Measurements from ENCODE around the gene CERS1.

Gene CERS1

DNA sequence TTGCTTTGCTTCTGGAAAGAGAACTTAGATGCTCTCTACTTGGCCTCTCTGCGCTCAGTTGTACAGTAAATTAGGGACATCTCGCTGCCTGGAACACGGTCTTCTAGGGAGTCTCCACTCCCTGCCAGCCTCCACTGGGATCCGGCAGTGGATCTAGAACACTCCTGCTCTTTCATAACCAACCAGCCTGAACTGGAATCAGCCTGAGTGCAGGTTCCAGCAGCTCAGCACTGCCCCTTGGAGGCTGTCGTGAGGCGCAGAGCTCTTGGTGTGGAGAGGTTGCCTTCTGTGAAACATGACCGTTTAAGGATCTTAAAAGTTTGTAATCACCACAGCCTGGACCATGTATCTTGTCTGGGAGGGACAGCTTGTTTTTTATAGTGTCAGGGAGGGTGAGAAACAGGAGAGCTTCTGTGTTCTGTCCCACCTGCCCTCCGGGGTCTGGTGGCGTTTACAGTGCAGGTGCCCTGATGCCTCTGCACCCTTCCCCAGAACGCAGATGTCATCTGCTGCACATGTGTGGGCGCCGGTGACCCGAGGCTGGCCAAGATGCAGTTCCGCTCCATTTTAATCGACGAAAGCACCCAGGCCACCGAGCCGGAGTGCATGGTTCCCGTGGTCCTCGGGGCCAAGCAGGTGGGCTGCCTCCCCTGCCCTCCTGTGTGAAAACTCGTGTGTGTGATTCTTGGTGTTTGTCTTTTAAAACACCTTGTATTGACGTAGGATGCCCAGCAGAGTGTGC lies 39.4 kb downstream of the CERS1 start:
- in situ Hi-C loops (cut with MboI; ENCODE audit: low sequenced_read_pairs, unreplicated experiment) = no loop called here
- no peak for DNase-seq (ENCODE audit: low spot score)
- TF ChIP-seq, protein P1, sequence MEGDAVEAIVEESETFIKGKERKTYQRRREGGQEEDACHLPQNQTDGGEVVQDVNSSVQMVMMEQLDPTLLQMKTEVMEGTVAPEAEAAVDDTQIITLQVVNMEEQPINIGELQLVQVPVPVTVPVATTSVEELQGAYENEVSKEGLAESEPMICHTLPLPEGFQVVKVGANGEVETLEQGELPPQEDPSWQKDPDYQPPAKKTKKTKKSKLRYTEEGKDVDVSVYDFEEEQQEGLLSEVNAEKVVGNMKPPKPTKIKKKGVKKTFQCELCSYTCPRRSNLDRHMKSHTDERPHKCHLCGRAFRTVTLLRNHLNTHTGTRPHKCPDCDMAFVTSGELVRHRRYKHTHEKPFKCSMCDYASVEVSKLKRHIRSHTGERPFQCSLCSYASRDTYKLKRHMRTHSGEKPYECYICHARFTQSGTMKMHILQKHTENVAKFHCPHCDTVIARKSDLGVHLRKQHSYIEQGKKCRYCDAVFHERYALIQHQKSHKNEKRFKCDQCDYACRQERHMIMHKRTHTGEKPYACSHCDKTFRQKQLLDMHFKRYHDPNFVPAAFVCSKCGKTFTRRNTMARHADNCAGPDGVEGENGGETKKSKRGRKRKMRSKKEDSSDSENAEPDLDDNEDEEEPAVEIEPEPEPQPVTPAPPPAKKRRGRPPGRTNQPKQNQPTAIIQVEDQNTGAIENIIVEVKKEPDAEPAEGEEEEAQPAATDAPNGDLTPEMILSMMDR (IDR thresholded peaks at IDR 0.05; ENCODE audit: borderline replicate concordance, control extremely low read depth, extremely low read depth, insufficient read depth, missing control alignments) = no peak

DNA sequence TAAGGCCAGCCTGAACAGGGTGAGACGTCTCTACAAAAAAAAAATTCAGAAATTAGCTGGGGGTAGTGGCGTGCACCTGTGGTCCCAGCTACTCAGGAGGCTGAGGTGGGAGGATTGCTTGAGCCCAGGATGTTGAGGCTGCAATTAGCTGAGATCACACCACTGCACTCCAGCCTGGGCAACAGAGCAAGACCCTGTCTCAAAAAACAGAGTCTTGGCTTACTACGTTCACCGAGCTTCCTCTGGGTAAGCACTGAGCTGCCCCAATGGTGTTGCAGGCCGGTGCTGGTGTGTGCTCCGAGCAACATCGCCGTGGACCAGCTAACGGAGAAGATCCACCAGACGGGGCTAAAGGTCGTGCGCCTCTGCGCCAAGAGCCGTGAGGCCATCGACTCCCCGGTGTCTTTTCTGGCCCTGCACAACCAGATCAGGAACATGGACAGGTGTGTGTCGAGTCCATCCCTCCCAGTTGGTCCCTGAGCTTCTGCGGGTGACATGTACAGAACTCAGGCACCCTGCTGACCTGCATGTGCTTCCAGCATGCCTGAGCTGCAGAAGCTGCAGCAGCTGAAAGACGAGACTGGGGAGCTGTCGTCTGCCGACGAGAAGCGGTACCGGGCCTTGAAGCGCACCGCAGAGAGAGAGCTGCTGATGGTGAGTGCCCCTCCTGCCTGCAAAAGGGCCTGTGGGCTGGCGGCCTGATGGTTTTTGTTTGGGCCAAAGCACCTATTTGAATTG lies 40.1 kb downstream of the CERS1 start:
- TF ChIP-seq, protein P1 (IDR thresholded peaks at IDR 0.05; ENCODE audit: borderline replicate concordance, control extremely low read depth, extremely low read depth, insufficient read depth, missing control alignments) = no peak
- in situ Hi-C loops (cut with MboI; ENCODE audit: low sequenced_read_pairs, unreplicated experiment) = no loop called here
- no peak for DNase-seq (ENCODE audit: low spot score)

DNA sequence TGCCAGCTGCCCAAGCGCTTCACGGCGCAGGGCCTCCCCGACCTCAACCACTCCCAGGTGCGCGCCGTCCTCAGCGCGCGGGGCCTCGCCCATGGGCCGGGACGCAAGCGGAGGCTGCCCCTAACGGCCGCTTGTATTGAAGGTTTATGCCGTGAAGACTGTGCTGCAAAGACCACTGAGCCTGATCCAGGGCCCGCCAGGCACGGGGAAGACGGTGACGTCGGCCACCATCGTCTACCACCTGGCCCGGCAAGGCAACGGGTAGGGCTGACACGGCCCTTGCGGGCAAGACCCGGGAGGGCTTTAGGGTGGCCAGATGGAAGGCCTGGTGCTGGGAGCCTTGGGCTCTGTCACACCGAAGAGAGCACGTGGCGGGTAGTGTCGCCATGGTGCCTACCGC lies 41.0 kb downstream of the CERS1 start:
- DNase-seq (ENCODE audit: low spot score) = no peak
- in situ Hi-C loops (cut with MboI; ENCODE audit: low sequenced_read_pairs, unreplicated experiment) = no loop called here
- TF ChIP-seq, protein P1 (IDR thresholded peaks at IDR 0.05; ENCODE audit: borderline replicate concordance, control extremely low read depth, extremely low read depth, insufficient read depth, missing control alignments) = no peak

DNA sequence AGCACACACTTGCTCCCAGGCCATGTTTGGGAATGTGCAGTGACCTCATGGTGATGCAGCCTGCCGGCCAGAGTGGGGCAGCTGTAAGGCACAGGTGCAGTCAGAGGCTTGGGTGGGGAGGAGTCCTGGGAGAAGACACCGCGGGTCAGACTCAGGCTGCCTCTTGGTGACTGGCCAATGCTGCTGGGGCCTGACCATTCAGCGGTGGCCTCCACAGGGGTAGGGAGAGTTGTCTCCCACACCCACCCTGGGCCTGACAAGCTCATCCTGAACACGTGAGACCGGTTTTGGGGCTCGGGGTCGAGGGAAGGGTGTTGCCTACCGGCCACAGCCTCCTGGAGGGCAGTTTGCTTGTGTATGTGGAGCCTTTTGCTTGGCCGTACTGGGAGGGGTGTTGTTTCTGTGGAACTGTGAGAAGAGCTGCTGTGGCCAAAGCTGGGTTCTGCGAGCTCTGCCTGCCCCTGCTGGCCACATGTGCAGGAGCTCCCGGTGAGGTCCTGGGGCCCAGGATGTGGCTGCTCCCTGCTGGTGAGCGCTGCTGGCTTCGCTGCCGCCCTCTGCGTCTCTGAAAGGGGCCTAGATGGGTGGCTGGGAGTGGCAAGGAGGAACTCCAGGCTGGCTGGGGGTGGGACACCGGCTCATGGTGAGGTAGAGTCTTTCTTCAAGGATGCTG lies 42.1 kb downstream of the CERS1 start:
- in situ Hi-C loops (cut with MboI; ENCODE audit: low sequenced_read_pairs, unreplicated experiment) = no loop called here
- no peak for DNase-seq (ENCODE audit: low spot score)
- TF ChIP-seq, protein P1 (IDR thresholded peaks at IDR 0.05; ENCODE audit: borderline replicate concordance, control extremely low read depth, extremely low read depth, insufficient read depth, missing control alignments) = no peak

DNA sequence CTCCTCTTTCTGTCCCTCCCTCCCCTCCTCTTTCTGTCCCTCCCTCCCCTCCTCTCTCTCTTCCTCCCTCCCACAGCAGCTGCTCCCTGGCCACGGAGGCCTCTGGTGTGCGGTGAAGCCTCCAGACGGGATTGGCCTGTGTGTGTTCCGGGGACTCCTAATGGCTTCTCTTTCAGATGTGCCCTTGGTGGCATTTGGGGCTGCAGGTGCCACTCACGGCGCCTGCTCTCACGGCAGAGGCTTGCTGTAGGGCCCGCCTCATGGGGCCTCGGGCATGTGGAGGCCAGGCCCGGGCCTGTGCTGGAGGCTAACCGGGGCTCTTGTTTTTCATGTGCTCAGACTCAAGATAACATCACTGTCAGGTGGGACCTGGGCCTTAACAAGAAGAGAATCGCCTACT lies 43.3 kb downstream of the CERS1 start:
- TF ChIP-seq, protein P1 (IDR thresholded peaks at IDR 0.05; ENCODE audit: borderline replicate concordance, control extremely low read depth, extremely low read depth, insufficient read depth, missing control alignments) = no peak
- DNase-seq (ENCODE audit: low spot score) = no peak
- in situ Hi-C loops (cut with MboI; ENCODE audit: low sequenced_read_pairs, unreplicated experiment) = no loop called here

DNA sequence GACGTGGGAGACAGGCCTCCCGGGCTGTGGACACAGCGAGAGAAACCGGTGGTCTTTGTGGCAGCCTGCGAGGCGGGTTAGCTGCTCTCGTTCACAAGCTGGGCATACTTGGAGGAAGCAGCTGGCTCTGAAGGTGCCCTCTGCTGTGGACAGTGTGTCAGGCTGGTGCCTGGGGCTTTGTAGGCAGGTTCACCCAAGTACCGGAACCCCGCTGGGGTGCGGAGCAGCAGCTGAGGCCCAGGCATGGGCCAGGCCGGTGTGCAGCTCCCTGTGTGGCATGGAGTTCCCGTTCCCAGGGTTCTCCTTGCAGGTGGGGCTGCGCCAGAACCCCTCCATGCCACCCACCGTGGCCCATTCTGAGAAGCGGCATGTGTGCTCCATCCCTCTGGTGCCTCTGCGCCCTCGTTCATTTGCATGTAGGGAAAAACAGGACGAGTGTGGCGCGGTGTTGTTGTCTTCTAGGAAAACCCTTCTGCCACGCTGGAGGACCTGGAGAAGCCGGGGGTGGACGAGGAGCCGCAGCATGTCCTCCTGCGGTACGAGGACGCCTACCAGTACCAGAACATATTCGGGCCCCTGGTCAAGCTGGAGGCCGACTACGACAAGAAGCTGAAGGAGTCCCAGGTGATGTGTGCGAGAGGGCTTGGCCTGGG lies 44.2 kb downstream of the CERS1 start:
- DNase-seq (ENCODE audit: low spot score) = no peak
- TF ChIP-seq, protein P1 (IDR thresholded peaks at IDR 0.05; ENCODE audit: borderline replicate concordance, control extremely low read depth, extremely low read depth, insufficient read depth, missing control alignments) = no peak
- in situ Hi-C loops (cut with MboI; ENCODE audit: low sequenced_read_pairs, unreplicated experiment) = no loop called here
